Left ventricle myocardium inferior (tissue), 1 donor: ENCODE measurements around the gene SMYD3. TPM values are rescaled to one million over a fixed set of nuclear protein-coding genes. Genes with fewer than 3 reads are reported as not detected.

ENCODE experiments used
- DNase-seq: peaks from one replicate; pipeline ENCODE4 v3.0.0-alpha.2; 2020
- H3K27ac ChIP-seq: fragments of 200-600 bp; replicated peaks from 2 replicates; pipeline ENCODE4 v1.8.0; 2021
- H3K27me3 ChIP-seq: fragments of 200-600 bp; 2 replicates; pipeline ENCODE4 v1.8.0; 2021; ENCODE audit warnings: low read depth
- H3K36me3 ChIP-seq: fragments of 200-600 bp; 2 replicates; pipeline ENCODE4 v1.8.0; 2021
- H3K4me1 ChIP-seq: fragments of 200-600 bp; 2 replicates; pipeline ENCODE4 v1.8.0; 2021
- H3K4me3 ChIP-seq: fragments of 200-600 bp; 2 replicates; pipeline ENCODE4 v1.8.0; 2021; ENCODE audit warnings: mild to moderate bottlenecking, moderate library complexity
- H3K9me3 ChIP-seq: fragments of 200-600 bp; replicated peaks from 2 replicates; pipeline ENCODE4 v1.8.0; 2021
- CTCF ChIP-seq: fragments of 200-600 bp; IDR thresholded peaks from 2 replicates; pipeline ENCODE4 v1.8.0; 2021; ENCODE audit warnings: antibody characterized with exemption, mild to moderate bottlenecking, borderline replicate concordance
- intact Hi-C: fragments of 100-400 bp; cut with micrococcal nuclease; formaldehyde crosslinking; loops from one replicate; pipeline ENCODE4 v1.11.0; 2022
- total RNA-seq: library from RNA; stranded (reverse); fragmentation: NEBNext Ultra II Directional; extraction: Animal tissue kit (Norgen Biotek cat#: 25700); gene quantifications from one replicate; pipeline ENCODE4 v1.2.1, GENCODE V29; 2021
- donor health status: DM: no; HTN: yes; CAD: no; lungs with severe emphysema.

The SMYD3 gene
- total RNA-seq, 1 donor from 2014 or later, result 9.9 TPM

GRCh38 chr1:245968775-245969174, 538.3 kb downstream of the SMYD3 start:
- H3K4me3 ChIP-seq, result no peak overlapping the region
- no peak for DNase-seq
- no peaks in the 10 kb centered on the region for H3K4me1 ChIP-seq
- H3K36me3 ChIP-seq, result no peaks in the 10 kb centered on the region
- H3K9me3 ChIP-seq, result no peaks in the 10 kb centered on the region
- no peaks in the 10 kb centered on the region for H3K27me3 ChIP-seq
- no peak for TF ChIP-seq CTCF
- intact Hi-C loops, result no loop called here
- H3K27ac ChIP-seq, result no peak overlapping the region

GRCh38 chr1:245965398-245965797, 541.7 kb downstream of the SMYD3 start:
- intact Hi-C loops, result no loop called here
- no peak overlapping the region for H3K4me3 ChIP-seq
- no peak for TF ChIP-seq CTCF
- no peaks in the 10 kb centered on the region for H3K36me3 ChIP-seq
- no peaks in the 10 kb centered on the region for H3K9me3 ChIP-seq
- no peak overlapping the region for H3K27ac ChIP-seq
- no peaks in the 10 kb centered on the region for H3K4me1 ChIP-seq
- no peak for DNase-seq
- no peaks in the 10 kb centered on the region for H3K27me3 ChIP-seq

- Histone ChIP-seq H3K4me1 (no peaks in the 10 kb centered on the region), H3K27me3 (no peaks in the 10 kb centered on the region), H3K27ac (no peak overlapping the region), H3K36me3 (no peaks in the 10 kb centered on the region), H3K4me3 (no peak overlapping the region), H3K9me3 (no peaks in the 10 kb centered on the region)
- TF ChIP-seq CTCF, result no peak
- intact Hi-C loops, result no loop called here
- DNase-seq, result no peak
Measured at GRCh38 chr1:245963649-245964048, 543.4 kb downstream of the SMYD3 start.

- intact Hi-C loops, result no loop called here
- H3K9me3 ChIP-seq, result no peaks in the 10 kb centered on the region
- no peaks in the 10 kb centered on the region for H3K4me1 ChIP-seq
- no peaks in the 10 kb centered on the region for H3K27me3 ChIP-seq
- DNase-seq, result no peak
- no peaks in the 10 kb centered on the region for H3K36me3 ChIP-seq
- H3K27ac ChIP-seq, result no peak overlapping the region
- no peak overlapping the region for H3K4me3 ChIP-seq
- no peak for TF ChIP-seq CTCF
Measured at GRCh38 chr1:245962453-245962852, 544.6 kb downstream of the SMYD3 start.

- Histone ChIP-seq H3K27me3 (no peaks in the 10 kb centered on the region), H3K4me3 (no peak overlapping the region), H3K27ac (no peak overlapping the region), H3K36me3 (no peaks in the 10 kb centered on the region), H3K4me1 (no peaks in the 10 kb centered on the region), H3K9me3 (no peaks in the 10 kb centered on the region)
- intact Hi-C loops, result no loop called here
- DNase-seq, result no peak
- TF ChIP-seq CTCF, result no peak
Measured at GRCh38 chr1:245961137-245961540, 545.9 kb downstream of the SMYD3 start.

GRCh38 chr1:245960171-245960570, 546.9 kb downstream of the SMYD3 start:
- Histone ChIP-seq H3K4me1 (no peaks in the 10 kb centered on the region), H3K9me3 (no peaks in the 10 kb centered on the region), H3K4me3 (no peak overlapping the region), H3K27me3 (no peaks in the 10 kb centered on the region), H3K36me3 (no peaks in the 10 kb centered on the region), H3K27ac (no peak overlapping the region)
- intact Hi-C loops, result no loop called here
- no peak for TF ChIP-seq CTCF
- no peak for DNase-seq
